ENCODE measurements around the gene FUT8. TPM values are rescaled to one million over a fixed set of nuclear protein-coding genes. Genes with fewer than 3 reads are reported as not detected.

Gene FUT8
- total RNA-seq, 1 donor: 165 TPM

GRCh38 chr14:65770681-65771080 lies 358.2 kb downstream of the FUT8 start:
- no peak for DNase-seq (ENCODE audit: low read depth)
- no peak for TF ChIP-seq CTCF (IDR thresholded peaks at IDR 0.05; ENCODE audit: insufficient read depth, low read length)
- H3K4me3 ChIP-seq (ENCODE audit: low read depth, low read length): no peak overlapping the region

GRCh38 chr14:65771271-65771670 lies 358.7 kb downstream of the FUT8 start:
- no peak overlapping the region for H3K4me3 ChIP-seq (ENCODE audit: low read depth, low read length)
- no peak for TF ChIP-seq CTCF (IDR thresholded peaks at IDR 0.05; ENCODE audit: insufficient read depth, low read length)
- DNase-seq (ENCODE audit: low read depth): no peak

GRCh38 chr14:65772466-65772865 lies 359.9 kb downstream of the FUT8 start:
- TF ChIP-seq CTCF (IDR thresholded peaks at IDR 0.05; ENCODE audit: insufficient read depth, low read length): no peak
- no peak overlapping the region for H3K4me3 ChIP-seq (ENCODE audit: low read depth, low read length)
- DNase-seq (ENCODE audit: low read depth): no peak

GRCh38 chr14:65772921-65773574 lies 360.5 kb downstream of the FUT8 start:
- TF ChIP-seq CTCF (IDR thresholded peaks at IDR 0.05; ENCODE audit: insufficient read depth, low read length): no peak
- DNase-seq (ENCODE audit: low read depth): peak; percentile 63

GRCh38 chr14:65774041-65774440 lies 361.5 kb downstream of the FUT8 start:
- no peak for TF ChIP-seq CTCF (IDR thresholded peaks at IDR 0.05; ENCODE audit: insufficient read depth, low read length)
- no peak for DNase-seq (ENCODE audit: low read depth)
- H3K4me3 ChIP-seq (ENCODE audit: low read depth, low read length): no peak overlapping the region

More at GRCh38 chr14:65772921-65773574, 360.5 kb downstream of the FUT8 start:
- no peak overlapping the region for H3K4me3 ChIP-seq (ENCODE audit: low read depth, low read length)

GRCh38 chr14:65776193-65776852 lies 363.8 kb downstream of the FUT8 start:
- DNase-seq (ENCODE audit: low read depth): peak; percentile 30

More at GRCh38 chr14:65776193-65776852, 363.8 kb downstream of the FUT8 start:
- no peak for TF ChIP-seq CTCF (IDR thresholded peaks at IDR 0.05; ENCODE audit: insufficient read depth, low read length)
- H3K4me3 ChIP-seq (ENCODE audit: low read depth, low read length): no peak overlapping the region
